ENCODE measurements around the gene MEFV. TPM values are rescaled to one million over a fixed set of nuclear protein-coding genes. Genes with fewer than 3 reads are reported as not detected.
"Not testable (repeated sequence)": the region's sequence is repeated elsewhere in the genome, so short reads cannot be mapped to it uniquely, and the experiment has no call there.

MEFV gene
- polyA plus RNA-seq (2013, experiment 1 of 2; ENCODE audit: insufficient read length): not detected
- polyA plus RNA-seq (2013, experiment 2 of 2; ENCODE audit: insufficient read length): 0.11 TPM

DNA sequence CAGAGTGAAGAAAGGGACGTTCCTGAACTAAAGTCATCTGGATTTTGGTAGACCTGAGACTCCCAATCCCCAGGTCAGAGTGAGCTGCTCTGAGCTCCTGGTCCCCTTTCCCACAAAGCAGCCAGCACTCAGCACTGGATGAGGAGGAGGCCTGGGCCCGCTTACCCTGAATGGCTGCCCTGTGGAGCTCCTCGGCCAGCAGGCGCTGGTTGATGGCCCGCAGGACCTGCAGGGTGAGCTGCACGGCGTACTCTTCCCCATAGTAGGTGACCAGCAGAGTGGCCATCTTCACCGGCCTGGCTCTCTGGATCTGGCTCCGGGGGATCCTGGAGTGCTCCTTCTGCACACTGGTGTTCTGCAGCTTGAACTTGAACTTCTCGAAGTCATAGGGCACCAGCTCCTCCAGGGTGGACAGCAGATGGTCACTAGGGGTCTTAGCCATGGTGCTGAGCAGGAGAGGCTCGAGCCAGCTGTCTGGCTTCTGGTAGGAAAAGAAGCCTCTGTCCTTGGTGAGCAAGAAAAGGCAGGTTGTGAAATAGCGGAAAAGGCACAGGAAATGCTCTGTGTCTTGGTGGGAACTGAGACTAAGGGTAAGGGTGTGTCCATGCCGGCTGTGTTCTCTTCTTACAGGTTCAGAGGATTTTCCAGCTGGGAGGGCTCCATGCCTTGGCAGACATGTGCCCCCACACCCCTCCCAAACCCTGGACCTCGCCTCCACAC is at the start of gene MEFV:
MEFV (minus strand) TSS at position 488 of the 720 bp plus-strand sequence; CDS start at position 442, 46 bp downstream.
- DNase-seq: no peak

DNA sequence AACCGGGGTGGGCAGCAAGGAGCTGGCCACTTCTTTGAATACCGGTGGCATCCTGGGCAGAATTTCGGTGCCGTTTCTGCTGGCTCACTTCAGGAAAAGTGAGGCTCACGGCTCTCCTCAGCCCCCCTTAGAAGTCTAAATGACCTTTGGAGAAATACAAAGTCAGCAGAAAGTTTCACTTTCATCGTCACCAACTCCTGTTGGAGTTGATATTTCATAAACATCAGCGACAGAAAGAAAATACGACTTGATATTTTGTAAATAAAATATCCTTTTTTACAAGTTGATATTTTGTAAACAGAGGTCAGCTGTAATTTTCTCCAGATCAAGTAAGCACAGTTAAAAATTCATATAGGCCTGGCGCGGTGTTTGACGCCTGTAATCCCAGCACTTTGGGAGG is 49.6 kb upstream of the MEFV start:
- no peak for DNase-seq

DNA sequence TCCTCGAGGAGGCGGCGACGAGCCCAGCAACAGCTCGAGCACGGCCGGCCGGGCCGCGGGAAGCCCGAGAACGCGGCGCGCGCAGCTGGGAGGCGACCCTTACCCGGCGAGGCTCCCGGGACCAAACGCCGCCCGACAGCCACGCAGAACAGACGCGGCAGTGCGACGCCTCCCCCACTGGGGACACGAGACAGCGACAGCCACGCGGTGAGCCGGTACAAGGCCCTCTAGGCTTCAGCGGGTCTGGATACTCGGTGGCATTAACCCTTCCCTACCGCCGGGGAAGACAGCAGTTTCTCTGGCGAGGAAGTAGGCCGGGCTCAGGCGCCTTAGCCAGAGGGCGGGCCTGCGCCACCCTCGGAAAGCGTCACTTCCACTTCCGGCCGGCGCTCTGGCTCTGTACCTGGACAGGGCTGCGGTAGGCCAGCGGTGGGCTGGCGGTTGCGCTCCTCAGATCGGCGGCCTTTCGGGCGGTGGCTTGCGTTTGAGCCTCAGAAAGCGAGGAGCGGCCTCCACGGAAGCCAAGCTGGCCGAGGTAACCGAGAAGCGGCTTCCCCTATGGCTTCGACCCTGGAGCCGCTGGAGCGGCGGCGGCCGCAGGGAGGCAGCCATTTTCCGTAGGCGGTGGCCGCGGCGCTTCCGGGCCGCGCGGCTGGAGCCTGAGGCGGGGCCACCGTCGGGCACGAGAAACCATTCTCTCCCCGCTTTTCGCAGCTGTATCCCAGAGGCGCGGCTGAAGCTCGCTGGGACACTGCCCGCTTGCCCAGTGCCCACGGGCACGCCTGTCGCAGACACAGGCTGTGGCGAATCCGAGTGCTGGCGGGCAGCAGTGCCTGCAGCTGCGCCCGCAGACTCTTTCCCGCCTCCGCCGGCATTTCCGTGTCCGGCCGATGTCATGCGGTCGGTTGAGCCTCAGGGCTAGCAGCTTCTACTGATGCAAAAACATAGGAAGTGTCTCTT is 49.0 kb upstream of the MEFV start, which contains the start of the genes TIGD7 and ZNF75A:
TIGD7 (minus strand) TSS at position 322 of the 960 bp plus-strand sequence. CDS start 4,816 bp downstream, outside the sequence.
ZNF75A (plus strand) TSS at position 389 of the 960 bp plus-strand sequence. CDS start 2,932 bp downstream, outside the sequence.
- peak; percentile 94 for DNase-seq

DNA sequence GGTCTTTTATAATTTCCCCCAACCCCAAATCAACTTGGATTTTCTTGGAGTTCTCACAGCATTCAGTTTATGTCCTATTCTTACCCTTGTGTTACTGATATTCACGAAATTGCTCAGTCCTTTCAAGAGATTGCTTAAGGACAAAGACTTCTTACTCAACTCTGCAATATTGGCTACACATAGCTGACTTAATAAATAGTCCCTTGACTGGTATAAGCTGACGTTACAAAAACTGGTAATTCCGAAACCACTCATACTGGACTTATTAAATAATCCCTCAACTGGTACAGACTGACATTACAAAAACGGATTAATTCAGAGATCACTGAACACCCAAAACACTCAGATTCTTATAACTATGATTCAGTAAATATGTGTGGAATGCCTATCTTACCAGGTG is 47.9 kb upstream of the MEFV start:
- DNase-seq: no peak

GRCh38 chr16:3295783-3296182 is 39.4 kb upstream of the MEFV start:
- no peak for DNase-seq

DNA sequence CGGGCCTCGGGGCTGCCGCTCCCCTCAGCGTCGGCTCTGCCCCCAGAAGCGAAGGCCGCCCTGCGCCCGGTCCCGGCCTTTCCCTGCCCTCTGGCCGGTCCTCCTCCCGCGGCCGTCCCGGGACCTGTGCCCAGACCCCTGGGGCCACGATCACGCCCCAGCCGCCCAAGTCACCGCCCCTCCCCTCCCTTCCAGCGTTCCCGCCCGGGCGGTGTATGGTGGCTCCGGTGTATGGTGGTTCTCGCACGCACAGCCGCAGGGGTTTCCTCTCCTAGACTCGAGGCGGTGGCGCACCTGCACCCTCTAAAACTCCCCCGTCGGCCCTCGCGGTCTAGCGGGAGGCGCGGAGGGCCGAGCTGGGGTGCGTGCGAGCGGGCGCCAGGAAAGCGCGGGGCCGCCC is 38.8 kb upstream of the MEFV start:
- DNase-seq: no peak

DNA sequence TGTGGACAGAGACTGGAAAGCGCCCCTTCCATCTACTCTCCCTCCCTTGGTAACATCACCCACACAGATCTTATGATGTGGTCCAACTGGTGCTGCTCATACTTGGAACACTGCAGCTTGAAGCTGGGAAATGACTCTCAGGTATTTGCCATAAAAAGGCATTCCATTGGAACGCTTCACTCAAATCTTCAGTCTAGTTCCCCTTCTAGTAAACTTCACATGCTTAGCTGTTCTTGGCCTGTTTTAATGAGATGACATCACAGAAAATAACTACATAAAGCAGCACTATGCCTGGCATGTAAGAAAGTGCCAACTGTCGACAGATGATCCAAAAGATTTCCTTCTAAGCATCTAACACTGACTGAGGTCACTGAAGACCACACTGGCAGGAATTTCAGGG is 36.2 kb upstream of the MEFV start:
- DNase-seq: peak; percentile 17

DNA sequence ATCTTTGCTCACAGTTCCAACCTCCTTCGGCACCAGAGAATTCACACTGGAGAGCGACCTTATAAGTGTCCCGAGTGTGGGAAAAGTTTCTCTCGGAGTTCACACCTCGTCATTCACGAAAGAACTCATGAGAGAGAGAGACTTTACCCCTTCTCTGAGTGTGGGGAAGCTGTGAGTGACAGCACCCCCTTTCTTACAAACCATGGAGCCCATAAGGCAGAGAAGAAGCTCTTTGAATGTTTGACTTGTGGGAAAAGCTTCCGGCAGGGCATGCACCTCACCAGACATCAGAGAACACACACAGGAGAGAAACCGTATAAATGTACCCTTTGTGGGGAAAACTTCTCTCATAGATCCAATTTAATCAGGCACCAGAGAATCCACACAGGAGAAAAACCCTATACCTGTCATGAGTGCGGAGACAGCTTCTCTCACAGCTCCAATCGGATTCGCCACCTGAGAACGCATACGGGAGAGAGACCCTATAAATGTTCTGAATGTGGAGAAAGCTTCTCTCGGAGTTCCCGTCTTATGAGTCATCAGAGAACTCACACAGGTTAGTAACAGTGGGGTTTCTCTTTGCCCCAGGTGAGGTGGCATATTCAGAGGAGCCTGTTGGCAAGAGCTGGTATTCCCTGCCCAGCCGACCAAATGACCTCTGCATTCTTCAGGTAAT is 33.7 kb upstream of the MEFV start:
- no peak for DNase-seq

DNA sequence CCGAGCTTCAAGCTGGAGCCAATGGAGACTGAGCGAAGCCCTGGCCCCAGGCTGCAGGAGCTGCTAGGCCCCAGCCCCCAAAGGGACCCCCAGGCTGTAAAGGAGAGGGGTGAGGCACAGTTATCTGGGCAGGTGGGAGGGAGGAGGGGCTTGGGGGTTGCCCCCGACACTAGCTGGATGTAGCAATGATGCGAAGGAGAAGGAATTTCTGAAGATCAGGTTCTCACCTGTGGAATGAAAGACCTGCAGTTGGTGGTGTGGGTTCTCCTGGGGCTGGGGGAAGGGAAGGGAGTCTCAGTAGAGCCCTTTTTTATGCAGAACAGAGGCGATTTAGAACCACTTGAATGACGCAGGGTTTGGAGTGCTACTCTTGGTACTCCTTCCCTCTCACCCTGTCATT is 28.7 kb upstream of the MEFV start:
- no peak for DNase-seq

GRCh38 chr16:3283543-3284447 is 27.4 kb upstream of the MEFV start:
- DNase-seq: no peak

DNA sequence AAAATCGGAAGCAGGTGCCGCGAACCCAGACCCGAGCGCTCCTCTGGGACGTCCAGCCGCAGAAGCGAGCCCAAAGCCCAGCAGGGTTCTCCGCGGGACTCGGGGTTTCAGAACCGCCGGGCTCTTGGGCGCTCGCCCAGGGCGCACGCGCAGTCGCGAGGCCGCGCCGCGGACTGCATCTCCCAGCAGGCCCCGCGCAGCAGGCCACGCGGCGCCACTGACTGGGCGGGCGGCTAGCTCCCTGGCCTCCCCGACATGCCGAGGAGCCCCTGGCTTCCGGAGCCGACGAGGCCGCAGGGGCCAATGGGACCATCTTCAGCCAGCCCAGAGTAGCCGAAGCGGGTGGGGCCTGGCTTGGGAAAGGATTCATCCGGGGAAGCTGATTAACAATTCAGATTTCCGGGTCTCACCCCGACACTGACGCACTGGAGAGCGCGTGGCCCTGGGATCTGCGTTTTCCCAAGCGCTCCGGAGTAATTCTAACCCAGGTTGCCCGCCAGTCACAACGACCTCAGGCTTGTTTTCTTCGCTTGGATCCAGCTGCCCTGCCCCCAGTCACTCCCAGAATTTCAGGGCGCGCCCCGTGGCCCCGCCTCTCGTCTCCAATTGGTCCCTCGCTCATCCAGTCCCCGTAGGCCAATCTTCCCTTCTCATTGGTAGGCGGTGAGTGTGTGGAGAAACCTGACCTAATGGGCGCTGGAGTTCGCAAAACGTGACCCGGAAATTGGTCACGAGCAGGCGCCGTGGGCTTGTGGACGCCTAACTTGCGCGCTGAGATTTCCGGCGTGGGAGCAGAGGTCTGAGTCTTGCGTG is 26.5 kb upstream of the MEFV start, which contains the start of gene ZNF263:
ZNF263 (plus strand) TSS at position 762 of the 813 bp plus-strand sequence. CDS start 328 bp downstream, outside the sequence.
- peak; percentile 99 for DNase-seq

- no peak for DNase-seq
Observed at GRCh38 chr16:3282103-3282729, 25.8 kb upstream of the MEFV start.

DNA sequence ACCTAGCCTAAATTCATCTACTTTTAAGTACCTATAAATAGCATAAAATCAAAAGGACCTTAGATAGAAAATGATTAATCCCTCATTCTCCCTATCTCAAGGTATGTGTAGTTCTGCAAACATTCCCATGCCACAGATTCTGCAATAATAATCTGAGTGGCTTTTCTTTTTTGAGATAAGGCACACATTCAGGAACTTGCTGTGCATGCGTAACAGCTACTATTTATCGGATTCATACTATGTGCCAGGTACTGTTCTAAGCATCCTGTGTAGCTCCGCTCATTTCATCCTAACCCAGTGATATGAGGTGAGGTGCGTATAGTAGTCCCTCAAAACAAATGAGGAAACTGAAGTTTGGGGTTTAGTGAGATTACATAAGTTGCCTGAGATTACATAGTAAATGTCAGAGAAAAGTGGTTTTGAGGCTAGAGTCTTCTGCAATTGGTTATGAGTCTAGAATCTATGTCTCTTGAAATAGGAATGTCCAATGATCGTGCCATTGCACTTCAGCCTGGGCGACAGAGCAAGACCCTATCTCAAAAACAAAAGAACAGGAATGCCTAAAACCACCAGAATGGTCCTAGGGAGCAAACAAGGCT is 24.9 kb upstream of the MEFV start:
- DNase-seq: no peak

- no peak for DNase-seq
Observed at GRCh38 chr16:3276679-3277078, 20.2 kb upstream of the MEFV start.

GRCh38 chr16:3274947-3275346 is 18.5 kb upstream of the MEFV start:
- DNase-seq: no peak

- no peak for DNase-seq
Observed at GRCh38 chr16:3274490-3274889, 18.1 kb upstream of the MEFV start.

- not testable (repeated sequence) for DNase-seq
Observed at GRCh38 chr16:3271281-3271680, 14.8 kb upstream of the MEFV start.

GRCh38 chr16:3270718-3271117 is 14.3 kb upstream of the MEFV start:
- not testable (repeated sequence) for DNase-seq

DNA sequence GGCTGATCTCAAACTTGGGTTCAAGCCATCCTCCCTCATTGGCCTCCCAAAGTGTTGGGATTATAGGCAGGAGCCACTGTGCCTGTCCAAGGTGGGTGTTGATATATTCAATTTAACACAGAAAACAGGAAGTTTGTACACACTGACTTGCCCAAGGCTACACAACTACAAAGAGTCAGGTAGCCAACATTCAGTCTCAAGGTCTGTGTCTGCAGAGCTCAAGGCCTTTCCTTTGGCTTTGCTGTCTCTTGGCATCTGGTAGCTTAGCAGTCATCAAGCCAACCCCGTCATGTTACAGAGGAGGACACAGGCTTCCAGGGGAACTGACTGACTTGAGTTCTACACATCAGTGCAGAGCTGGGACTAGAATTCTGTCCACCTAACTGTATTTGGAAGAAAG is 11.9 kb upstream of the MEFV start:
- no peak for DNase-seq
